ENCODE measurements around the gene BSPRY.

The BSPRY gene

GRCh38 chr9:113343732-113344231, 5.6 kb upstream of the BSPRY start:
- DNase-seq, result peak; percentile 98

- peak; percentile 59 for DNase-seq
Observed at GRCh38 chr9:113345190-113345589, 4.2 kb upstream of the BSPRY start.

GRCh38 chr9:113345671-113346070, 3.7 kb upstream of the BSPRY start:
- no peak for DNase-seq

- DNase-seq, result peak; percentile 51
Observed at GRCh38 chr9:113348437-113348836, 904 bp upstream of the BSPRY start.

GRCh38 chr9:113349066-113349444, 286 bp upstream of the BSPRY start:
- DNase-seq, result peak; percentile 55

- DNase-seq, result peak; percentile 57
Observed at GRCh38 chr9:113350107-113350661, 843 bp downstream of the BSPRY start.

- peak; percentile 85 for DNase-seq
Observed at GRCh38 chr9:113350937-113351336, 1.6 kb downstream of the BSPRY start.

GRCh38 chr9:113352006-113352405, 2.7 kb downstream of the BSPRY start:
- no peak for DNase-seq

GRCh38 chr9:113352411-113352810, 3.1 kb downstream of the BSPRY start:
- DNase-seq, result peak; percentile 28

- peak; percentile 69 for DNase-seq
Observed at GRCh38 chr9:113355040-113355596, 5.8 kb downstream of the BSPRY start.

GRCh38 chr9:113356686-113357292, 7.4 kb downstream of the BSPRY start:
- no peak for DNase-seq

- DNase-seq, result no peak
Observed at GRCh38 chr9:113359385-113359784, 10.0 kb downstream of the BSPRY start.

- no peak for DNase-seq
Observed at GRCh38 chr9:113360242-113360842, 11.0 kb downstream of the BSPRY start.

GRCh38 chr9:113361304-113362018, 12.1 kb downstream of the BSPRY start:
- DNase-seq, result no peak

- DNase-seq, result no peak
Observed at GRCh38 chr9:113363336-113363735, 14.0 kb downstream of the BSPRY start.

GRCh38 chr9:113364951-113365350, 15.6 kb downstream of the BSPRY start:
- DNase-seq, result peak; percentile 69

- peak; percentile 37 for DNase-seq
Observed at GRCh38 chr9:113365652-113366051, 16.3 kb downstream of the BSPRY start.

GRCh38 chr9:113368348-113368981, 19.1 kb downstream of the BSPRY start:
- peak; percentile 47 for DNase-seq

- peak; percentile 97 for DNase-seq
Observed at GRCh38 chr9:113368982-113369854, 19.9 kb downstream of the BSPRY start.

GRCh38 chr9:113369855-113370140, 20.5 kb downstream of the BSPRY start:
- DNase-seq, result no peak

GRCh38 chr9:113370806-113371325, 21.5 kb downstream of the BSPRY start:
- no peak for DNase-seq

GRCh38 chr9:113372059-113372458, 22.7 kb downstream of the BSPRY start:
- DNase-seq, result no peak

Measured in hematopoietic multipotent progenitor cell treated with erythropoietin and hydrocortisone succinate and interleukin-3 and kit ligand, for 4 days (in vitro differentiated cells).